Measurements from ENCODE around the gene STARD3.

STARD3 gene

GRCh38 chr17:39639043-39639442 is 2.1 kb downstream of the STARD3 start:
- no peak for DNase-seq (ENCODE audit: low spot score)

GRCh38 chr17:39639566-39640458 is 2.9 kb downstream of the STARD3 start:
- DNase-seq (ENCODE audit: low spot score), result no peak

- no peak for DNase-seq (ENCODE audit: low spot score)
Measured at GRCh38 chr17:39640591-39641031, 3.7 kb downstream of the STARD3 start.

- no peak for DNase-seq (ENCODE audit: low spot score)
Measured at GRCh38 chr17:39641097-39641496, 4.2 kb downstream of the STARD3 start.

- DNase-seq (ENCODE audit: low spot score), result no peak
Measured at GRCh38 chr17:39641883-39642282, 4.9 kb downstream of the STARD3 start.

- no peak for DNase-seq (ENCODE audit: low spot score)
Measured at GRCh38 chr17:39642291-39643074, 5.5 kb downstream of the STARD3 start.

GRCh38 chr17:39643271-39643670 is 6.3 kb downstream of the STARD3 start:
- peak; percentile 43 for DNase-seq (ENCODE audit: low spot score)

- no peak for DNase-seq (ENCODE audit: low spot score)
Measured at GRCh38 chr17:39647256-39647655, 10.3 kb downstream of the STARD3 start.

- DNase-seq (ENCODE audit: low spot score), result no peak
Measured at GRCh38 chr17:39648616-39649366, 11.8 kb downstream of the STARD3 start.

- DNase-seq (ENCODE audit: low spot score), result no peak
Measured at GRCh38 chr17:39650121-39650579, 13.2 kb downstream of the STARD3 start.

GRCh38 chr17:39651923-39652586 is 15.1 kb downstream of the STARD3 start:
- no peak for DNase-seq (ENCODE audit: low spot score)

- no peak for DNase-seq (ENCODE audit: low spot score)
Measured at GRCh38 chr17:39652587-39653315, 15.8 kb downstream of the STARD3 start.

- DNase-seq (ENCODE audit: low spot score), result no peak
Measured at GRCh38 chr17:39653316-39653661, 16.3 kb downstream of the STARD3 start.

- peak; percentile 83 for DNase-seq (ENCODE audit: low spot score)
Measured at GRCh38 chr17:39653662-39654331, 16.9 kb downstream of the STARD3 start.

- DNase-seq (ENCODE audit: low spot score), result no peak
Measured at GRCh38 chr17:39655105-39655504, 18.2 kb downstream of the STARD3 start.

- DNase-seq (ENCODE audit: low spot score), result no peak
Measured at GRCh38 chr17:39658346-39658745, 21.4 kb downstream of the STARD3 start.

- DNase-seq (ENCODE audit: low spot score), result no peak
Measured at GRCh38 chr17:39658760-39659159, 21.8 kb downstream of the STARD3 start.

- no peak for DNase-seq (ENCODE audit: low spot score)
Measured at GRCh38 chr17:39659279-39660010, 22.5 kb downstream of the STARD3 start.

- DNase-seq (ENCODE audit: low spot score), result no peak
Measured at GRCh38 chr17:39660011-39660360, 23.0 kb downstream of the STARD3 start.

Measured in AG08395 (cell line).